ENCODE data around the gene ARHGAP32. TPM values are rescaled to one million over a fixed set of nuclear protein-coding genes. Genes with fewer than 3 reads are reported as not detected.
"Not testable (repeated sequence)": the region's sequence is repeated elsewhere in the genome, so short reads cannot be mapped to it uniquely, and the experiment has no call there.

ARHGAP32 gene
- total RNA-seq, 2 donors from 2014 or later: 8.9 to 12.0 TPM

GRCh38 chr11:129056916-129057315 is 135.2 kb downstream of the ARHGAP32 start:
- ATAC-seq (no peak), DNase-seq (no peak)
- intact Hi-C loops (cut with DNase I): no loop called here

GRCh38 chr11:129055196-129055595 is 136.9 kb downstream of the ARHGAP32 start:
- DNase-seq: no peak
- intact Hi-C loops (cut with DNase I): no loop called here
- ATAC-seq: no peak

- DNase-seq (no peak), ATAC-seq (no peak)
- intact Hi-C loops (cut with DNase I): no loop called here
Measured at GRCh38 chr11:129048911-129049310, 143.2 kb downstream of the ARHGAP32 start.

GRCh38 chr11:129045150-129045549 is 147.0 kb downstream of the ARHGAP32 start:
- intact Hi-C loops (cut with DNase I): no loop called here
- ATAC-seq (no peak), DNase-seq (no peak)

- no peak for ATAC-seq
- DNase-seq: no peak
- intact Hi-C loops (cut with DNase I): no loop called here
Measured at GRCh38 chr11:129042503-129042902, 149.6 kb downstream of the ARHGAP32 start.

GRCh38 chr11:129041611-129042018 is 150.5 kb downstream of the ARHGAP32 start:
- ATAC-seq (peak in 1 of 2 donors; percentile 75), DNase-seq (no peak)
- intact Hi-C loops (cut with DNase I): no loop called here

- DNase-seq (no peak), ATAC-seq (no peak)
- intact Hi-C loops (cut with DNase I): no loop called here
Measured at GRCh38 chr11:129040934-129041333, 151.2 kb downstream of the ARHGAP32 start.

- DNase-seq (no peak), ATAC-seq (no peak)
- intact Hi-C loops (cut with DNase I): no loop called here
Measured at GRCh38 chr11:129035244-129035643, 156.9 kb downstream of the ARHGAP32 start.

GRCh38 chr11:129034001-129034400 is 158.1 kb downstream of the ARHGAP32 start:
- ATAC-seq: no peak
- no peak for DNase-seq
- intact Hi-C loops (cut with DNase I): no loop called here

GRCh38 chr11:129023968-129024676 is 168.0 kb downstream of the ARHGAP32 start:
- intact Hi-C loops (cut with DNase I): no loop called here
- DNase-seq: no peak

GRCh38 chr11:129021295-129021694 is 170.8 kb downstream of the ARHGAP32 start:
- intact Hi-C loops (cut with DNase I): no loop called here
- ATAC-seq (no peak), DNase-seq (no peak)

More at GRCh38 chr11:129023968-129024676, 168.0 kb downstream of the ARHGAP32 start:
- peak in 1 of 2 donors; percentile 86 for ATAC-seq

- ATAC-seq (no peak), DNase-seq (no peak)
- intact Hi-C loops (cut with DNase I): no loop called here
Measured at GRCh38 chr11:129018991-129019390, 173.1 kb downstream of the ARHGAP32 start.

- DNase-seq: no peak
- no peak for ATAC-seq
- intact Hi-C loops (cut with DNase I): no loop called here
Measured at GRCh38 chr11:129018126-129018525, 174.0 kb downstream of the ARHGAP32 start.

GRCh38 chr11:129013737-129014475 is 178.2 kb downstream of the ARHGAP32 start:
- intact Hi-C loops (cut with DNase I): no loop called here
- no peak for DNase-seq
- ATAC-seq: no peak

- intact Hi-C loops (cut with DNase I): no loop called here
- ATAC-seq: no peak
Measured at GRCh38 chr11:129012880-129013279, 179.2 kb downstream of the ARHGAP32 start.

GRCh38 chr11:129006161-129006560 is 186.0 kb downstream of the ARHGAP32 start:
- no peak for DNase-seq
- intact Hi-C loops (cut with DNase I): no loop called here
- ATAC-seq: no peak

More at GRCh38 chr11:129012880-129013279, 179.2 kb downstream of the ARHGAP32 start:
- no peak for DNase-seq

- ATAC-seq; intact Hi-C loops (cut with DNase I); DNase-seq: not testable (repeated sequence)
Measured at GRCh38 chr11:128999165-128999564, 193.0 kb downstream of the ARHGAP32 start.

GRCh38 chr11:128988242-128988970 is 203.7 kb downstream of the ARHGAP32 start:
- no peak for ATAC-seq
- intact Hi-C loops (cut with DNase I): no loop called here
- no peak for DNase-seq

GRCh38 chr11:128985880-128986279 is 206.2 kb downstream of the ARHGAP32 start:
- no peak for ATAC-seq
- intact Hi-C loops (cut with DNase I): no loop called here
- DNase-seq: no peak

GRCh38 chr11:128983023-128983422 is 209.1 kb downstream of the ARHGAP32 start:
- intact Hi-C loops (cut with DNase I): no loop called here
- DNase-seq: no peak
- no peak for ATAC-seq
